SK-N-MC (cell line): Measurements from ENCODE around the gene CRABP2.

Source experiments
- EZH2 ChIP-seq: fragments of 200-600 bp; sonication (generic); IDR thresholded peaks from one replicate; pipeline ENCODE4 v1.6.1; 2017; ENCODE audit warnings: antibody characterized with exemption
- POLR2AphosphoS5 ChIP-seq: IDR thresholded peaks from 2 replicates; pipeline ENCODE4 v1.6.1; 2012; ENCODE audit warnings: mild to moderate bottlenecking, low read depth, low read length, borderline replicate concordance

GRCh38 chr1:156676820-156677615, 28.4 kb downstream of the CRABP2 start, which contains the start of gene NES:
- TF ChIP-seq EZH2 (no peak), POLR2AphosphoS5 (no peak)
